DMS 273 treated with DMSO at 0.1 percent for 48 hours (cell line): ENCODE measurements around the gene PPM1E.
"Not testable (repeated sequence)": the region's sequence is repeated elsewhere in the genome, so short reads cannot be mapped to it uniquely, and the experiment has no call there.

Experiments used
- DNase-seq: peaks from one replicate; lab custom pipeline; 2025; lab: John Stamatoyannopoulos, UW

Gene PPM1E

GRCh38 chr17:58947824-58948223 lies 192.2 kb downstream of the PPM1E start:
- no peak for DNase-seq

- not testable (repeated sequence) for DNase-seq
Measured at GRCh38 chr17:58954358-58954757, 198.7 kb downstream of the PPM1E start.

- no peak for DNase-seq
Measured at GRCh38 chr17:58956997-58957724, 201.5 kb downstream of the PPM1E start.

- not testable (repeated sequence) for DNase-seq
Measured at GRCh38 chr17:58957725-58958073, 202.0 kb downstream of the PPM1E start.

DNA sequence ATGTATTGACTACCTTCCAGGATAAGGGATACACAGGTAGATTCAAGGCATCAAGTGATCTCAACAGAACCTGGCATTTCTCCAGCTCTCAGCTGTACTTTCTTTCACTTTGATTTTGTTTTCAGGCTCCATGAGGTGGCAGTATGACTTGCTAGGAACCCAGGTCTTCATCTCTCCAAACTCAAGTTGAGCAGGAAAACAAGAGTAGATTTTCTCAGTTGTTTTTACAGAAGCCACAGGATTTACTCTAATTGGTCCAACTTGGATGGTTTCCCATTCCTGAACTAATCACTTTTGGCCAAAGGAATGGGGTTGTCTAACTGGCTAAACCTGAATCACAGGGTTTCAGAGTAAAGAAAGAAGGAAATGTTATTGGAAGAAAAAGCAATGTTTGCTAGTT lies 204.4 kb downstream of the PPM1E start:
- peak; percentile 19 for DNase-seq

- no peak for DNase-seq
Measured at GRCh38 chr17:58965221-58965620, 209.6 kb downstream of the PPM1E start.

- DNase-seq, result no peak
Measured at GRCh38 chr17:58966208-58966607, 210.6 kb downstream of the PPM1E start.

DNA sequence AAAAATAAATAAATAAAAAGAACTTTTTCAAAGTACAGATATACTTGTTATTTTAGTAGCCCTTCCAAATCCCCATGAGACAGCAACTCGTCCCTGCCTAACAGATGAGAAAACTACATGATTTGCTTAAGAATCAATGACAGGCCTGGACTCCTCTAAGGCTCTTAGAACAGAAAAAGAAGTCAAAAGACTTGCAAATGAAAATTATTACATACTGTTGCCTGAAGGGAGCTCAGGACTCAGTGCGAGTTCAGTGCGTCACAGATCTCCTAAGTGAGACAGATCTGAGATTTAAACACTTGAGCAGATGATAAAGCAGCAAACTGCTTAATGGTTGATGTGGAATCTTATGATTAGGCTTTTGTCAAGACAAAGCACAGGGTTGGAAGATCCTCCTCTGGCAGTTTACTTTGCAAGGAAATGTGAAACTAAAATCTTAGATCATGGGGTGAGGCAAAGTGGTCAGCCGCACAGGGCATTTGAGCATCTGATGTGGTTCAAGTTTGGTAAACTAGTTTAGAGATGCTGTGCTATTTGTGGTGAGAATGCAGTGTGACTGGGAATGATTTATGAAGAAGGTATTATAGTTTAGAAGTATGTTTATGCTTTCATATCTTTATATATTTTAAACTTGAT lies 212.9 kb downstream of the PPM1E start:
- DNase-seq, result no peak

- DNase-seq, result no peak
Measured at GRCh38 chr17:58969156-58969555, 213.5 kb downstream of the PPM1E start.

DNA sequence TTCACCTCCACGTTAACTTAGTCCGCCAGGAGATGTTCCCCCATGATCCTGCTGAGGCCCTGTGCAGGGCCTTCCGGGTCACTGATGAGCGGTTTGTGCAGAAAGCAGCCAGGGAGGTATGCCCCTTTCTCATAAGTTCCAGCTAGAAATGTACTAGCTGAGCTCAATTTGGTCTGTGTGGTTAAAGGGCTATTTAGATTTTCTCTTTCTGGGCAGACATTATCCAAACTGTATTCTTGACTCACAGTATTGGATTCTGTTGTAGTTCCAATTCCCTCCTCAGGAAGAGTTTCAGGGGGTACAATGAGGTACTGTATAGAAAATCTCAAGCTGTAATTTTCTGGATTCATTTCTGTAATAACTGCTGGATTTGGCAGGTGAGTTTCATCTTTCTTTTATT lies 214.0 kb downstream of the PPM1E start:
- no peak for DNase-seq

DNA sequence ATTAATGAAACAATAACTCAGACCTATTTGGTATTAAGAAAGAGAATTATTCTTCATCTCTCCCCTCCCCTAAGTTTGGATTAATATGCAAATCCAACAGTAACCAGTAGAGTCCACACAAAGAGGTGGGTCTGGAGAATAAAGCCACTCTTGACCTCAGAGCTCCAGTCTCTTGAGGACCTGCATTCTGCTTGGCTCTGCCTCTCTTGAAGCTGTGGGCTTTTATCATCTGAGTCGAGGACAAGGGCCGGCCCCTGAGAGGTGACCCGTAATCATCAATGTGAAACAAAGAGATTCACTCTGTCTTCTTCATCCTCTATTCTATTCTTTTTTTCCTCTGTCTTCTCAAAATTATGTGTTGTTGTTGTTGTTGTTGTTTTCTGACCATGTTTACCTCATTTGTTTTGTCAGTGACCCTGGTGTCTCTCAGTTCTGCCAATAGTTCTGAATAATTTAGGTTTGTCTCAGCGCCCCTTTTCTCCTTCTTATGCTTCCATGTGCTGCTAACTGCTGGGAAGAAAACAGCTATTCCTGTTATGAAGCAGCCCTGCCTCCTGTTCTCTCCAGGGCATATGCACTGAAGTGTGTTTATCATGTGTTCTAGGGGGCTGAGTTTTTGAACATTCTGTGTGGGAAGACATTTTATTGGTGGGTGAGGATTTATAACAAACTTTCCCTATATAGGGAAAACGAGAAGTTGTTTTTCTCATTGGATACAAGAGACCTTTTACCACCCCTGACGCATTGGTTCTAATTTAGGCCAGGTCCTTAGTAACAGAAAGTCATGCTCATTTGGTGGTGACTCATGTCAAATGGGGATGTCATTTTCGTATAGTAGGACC lies 215.2 kb downstream of the PPM1E start:
- no peak for DNase-seq

GRCh38 chr17:58974354-58974753 lies 218.7 kb downstream of the PPM1E start:
- DNase-seq, result no peak

DNA sequence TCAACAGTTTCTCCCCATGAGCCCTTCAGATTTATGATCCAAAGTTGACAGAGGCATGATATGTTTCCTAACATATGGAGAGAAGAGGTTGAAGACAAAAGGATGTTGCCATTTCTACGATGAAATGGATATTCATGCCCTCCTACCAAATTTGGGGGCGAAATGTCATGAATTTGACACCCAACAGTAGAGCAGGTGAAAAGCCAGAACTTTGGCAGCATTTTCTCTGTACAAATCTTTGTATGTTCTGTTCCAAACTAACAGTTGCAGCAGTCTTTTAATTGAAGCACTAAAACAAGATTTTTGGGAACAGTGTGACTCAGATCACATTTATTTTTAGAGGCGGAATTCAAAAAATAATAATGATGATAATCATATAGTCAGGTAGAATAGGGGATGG lies 220.9 kb downstream of the PPM1E start:
- DNase-seq, result no peak

GRCh38 chr17:58980706-58981481 lies 225.2 kb downstream of the PPM1E start:
- no peak for DNase-seq

DNA sequence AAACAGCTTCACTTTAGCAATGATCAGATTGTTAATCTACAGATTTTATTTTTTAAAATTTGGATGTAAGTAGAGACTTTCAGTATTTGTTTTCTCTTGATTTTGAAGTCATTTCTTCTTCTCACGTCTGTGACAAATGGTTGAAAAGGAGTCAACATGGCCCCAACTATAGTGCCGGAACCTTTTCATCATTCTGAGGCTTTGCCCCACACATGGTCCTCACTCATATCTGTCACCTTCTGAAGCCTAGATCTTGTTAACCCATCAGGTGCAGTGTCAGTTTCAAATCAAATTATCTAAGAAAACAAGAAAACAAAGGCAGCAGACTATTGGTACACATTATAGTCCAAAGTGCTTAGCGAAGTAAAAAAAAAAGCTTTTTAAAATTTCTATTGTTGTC lies 227.0 kb downstream of the PPM1E start:
- DNase-seq, result no peak

DNA sequence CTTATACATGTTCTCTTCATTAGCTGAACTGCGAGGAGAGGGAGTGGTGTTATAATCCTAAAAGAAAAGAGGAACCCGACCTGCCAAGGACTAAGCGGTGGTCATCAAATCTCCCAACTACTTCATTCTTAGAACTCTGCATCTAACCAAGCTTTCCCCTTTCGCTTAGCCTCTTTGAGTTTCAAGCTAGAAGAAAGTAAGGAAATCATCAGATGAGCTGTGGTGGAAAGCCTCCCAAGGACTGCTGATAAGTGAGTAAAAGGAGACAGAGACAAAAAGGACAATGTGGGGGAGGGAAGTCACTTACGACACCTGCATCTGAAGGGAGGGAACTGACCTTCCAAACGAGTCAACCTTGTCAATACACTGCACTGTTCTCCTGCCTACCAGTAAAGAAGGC lies 229.7 kb downstream of the PPM1E start:
- DNase-seq, result no peak

DNA sequence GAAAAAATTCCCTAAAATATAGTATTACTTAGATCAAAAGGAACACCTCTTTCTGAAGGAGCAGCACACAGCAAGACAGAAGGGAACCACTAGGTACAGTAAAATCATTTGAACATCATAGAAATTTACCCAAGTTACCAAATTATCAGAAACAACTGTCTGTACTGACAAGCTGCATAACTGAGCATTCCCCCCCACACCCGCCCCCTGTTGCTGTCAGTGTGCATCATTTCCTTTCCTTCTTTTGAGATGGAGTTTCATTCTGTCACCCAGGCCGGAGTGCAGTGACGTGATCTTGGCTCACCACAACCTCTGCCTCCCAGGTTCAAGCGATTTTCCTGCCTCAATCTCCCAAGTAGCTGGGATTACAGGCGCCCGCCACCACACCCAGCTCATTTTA lies 230.3 kb downstream of the PPM1E start:
- no peak for DNase-seq

DNA sequence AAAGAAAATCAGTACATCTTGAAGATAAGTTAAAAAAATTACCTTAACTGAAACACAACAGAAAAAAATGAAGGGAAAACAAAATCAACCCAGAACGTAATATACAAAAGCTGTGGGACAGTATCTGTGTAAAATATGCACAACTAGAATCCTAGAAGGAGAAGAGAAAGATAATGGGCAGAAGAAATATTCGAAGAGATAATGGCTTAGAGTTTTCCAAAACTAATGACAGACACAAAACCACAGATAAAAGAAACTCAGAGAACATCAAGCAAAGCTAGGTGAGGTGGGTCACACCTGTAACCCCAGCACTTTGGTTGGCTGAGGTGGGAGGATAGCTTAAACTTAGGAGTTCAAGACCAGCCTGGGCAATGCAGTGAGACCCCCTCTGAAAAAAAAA lies 234.0 kb downstream of the PPM1E start:
- no peak for DNase-seq

- DNase-seq, result no peak
Measured at GRCh38 chr17:58991718-58992331, 236.2 kb downstream of the PPM1E start.

- no peak for DNase-seq
Measured at GRCh38 chr17:58993311-58993710, 237.7 kb downstream of the PPM1E start.

DNA sequence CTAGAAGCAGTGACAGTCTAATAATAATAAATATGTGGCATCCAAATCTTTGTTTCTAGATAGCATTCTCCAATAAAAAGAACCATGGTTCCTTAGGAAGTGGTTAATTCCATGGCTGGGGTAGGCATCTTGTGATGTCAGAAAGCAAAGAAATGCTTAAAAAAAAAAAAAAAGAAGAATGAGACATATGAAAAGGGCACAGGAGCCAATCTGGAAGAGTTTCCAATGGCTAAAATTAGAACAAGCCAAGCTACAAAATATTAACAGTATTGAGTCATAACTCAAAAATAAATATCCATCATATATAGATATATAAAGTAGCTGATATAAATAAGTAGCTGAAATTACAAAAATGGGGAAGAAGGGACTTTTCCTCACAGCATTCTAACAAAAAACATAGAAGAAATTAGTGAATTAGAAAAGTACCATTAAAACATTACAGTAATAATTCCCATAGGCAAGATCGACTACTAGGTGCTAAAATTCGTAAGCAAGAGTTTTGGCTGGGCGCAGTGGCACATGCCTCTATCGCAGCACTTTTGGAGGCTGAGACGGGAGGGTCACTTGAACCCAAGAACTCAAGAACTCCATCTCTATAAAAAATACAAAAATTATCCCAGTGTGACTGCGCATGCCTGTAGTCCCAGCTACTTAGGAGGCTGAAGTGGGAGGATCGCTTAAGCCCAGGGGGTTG lies 239.7 kb downstream of the PPM1E start:
- DNase-seq, result no peak
